ENCODE measurements around the gene SPPL2B.

Gene SPPL2B

GRCh38 chr19:2333027-2333806 lies 4.7 kb downstream of the SPPL2B start:
- H3K36me3 ChIP-seq (ENCODE audit: insufficient read depth, low read length): no peaks in the 10 kb centered on the region
- H3K4me3 ChIP-seq (ENCODE audit: low read length): no peak overlapping the region
- H3K4me1 ChIP-seq (ENCODE audit: insufficient read depth, low read length): peaks cover 18% of the 10 kb centered on the region
- H3K9ac ChIP-seq (ENCODE audit: low read depth, low read length): no peak overlapping the region
- 91% methylated on average over 27 of the region's 27 CpGs for WGBS
- no peaks in the 10 kb centered on the region for H3K27me3 ChIP-seq (ENCODE audit: insufficient read depth, low read length)
- H3K9me3 ChIP-seq (ENCODE audit: insufficient read depth, low read depth, low read length): no peaks in the 10 kb centered on the region
- no peak overlapping the region for H3K27ac ChIP-seq (ENCODE audit: low read depth, low read length)

GRCh38 chr19:2333807-2334211 lies 5.3 kb downstream of the SPPL2B start:
- Histone ChIP-seq H3K4me3 (ENCODE audit: low read length) (no peak overlapping the region), H3K27me3 (ENCODE audit: insufficient read depth, low read length) (no peaks in the 10 kb centered on the region), H3K9me3 (ENCODE audit: insufficient read depth, low read depth, low read length) (no peaks in the 10 kb centered on the region), H3K4me1 (ENCODE audit: insufficient read depth, low read length) (peaks cover 18% of the 10 kb centered on the region), H3K27ac (ENCODE audit: low read depth, low read length) (no peak overlapping the region), H3K36me3 (ENCODE audit: insufficient read depth, low read length) (0 out of 2 replicates have a peak, but pooled peaks cover under 1% of the 10 kb centered on the region), H3K9ac (ENCODE audit: low read depth, low read length) (no peak overlapping the region)
- 92% methylated on average over 11 of the region's 11 CpGs for WGBS

DNA sequence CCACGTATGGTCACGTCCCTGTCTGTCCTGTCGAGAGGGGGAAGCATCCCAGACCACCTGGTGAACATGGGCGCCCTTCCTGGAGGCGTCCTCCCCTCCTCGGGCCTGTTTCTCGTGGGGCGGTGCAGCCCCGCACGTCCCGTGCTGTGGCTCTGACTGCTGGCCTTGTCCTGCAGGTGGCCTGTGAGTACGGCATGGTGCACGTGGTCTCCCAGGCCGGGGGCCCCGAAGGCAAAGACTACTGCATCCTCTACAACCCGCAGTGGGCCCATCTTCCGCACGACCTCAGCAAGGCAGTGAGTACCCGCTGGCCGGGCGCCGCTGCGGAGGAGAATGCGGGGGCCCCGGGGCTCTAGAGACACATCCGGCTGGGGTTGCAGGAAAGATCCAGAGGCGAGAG lies 5.9 kb downstream of the SPPL2B start:
- Histone ChIP-seq H3K27me3 (ENCODE audit: insufficient read depth, low read length) (no peaks in the 10 kb centered on the region), H3K9me3 (ENCODE audit: insufficient read depth, low read depth, low read length) (no peaks in the 10 kb centered on the region), H3K27ac (ENCODE audit: low read depth, low read length) (no peak overlapping the region), H3K4me1 (ENCODE audit: insufficient read depth, low read length) (peaks cover 15% of the 10 kb centered on the region), H3K4me3 (ENCODE audit: low read length) (no peak overlapping the region), H3K9ac (ENCODE audit: low read depth, low read length) (no peak overlapping the region), H3K36me3 (ENCODE audit: insufficient read depth, low read length) (peaks cover 3% of the 10 kb centered on the region; the same call in 1 of the 2 replicates)
- 96% methylated on average over 27 of the region's 27 CpGs for WGBS

- no peaks in the 10 kb centered on the region for H3K27me3 ChIP-seq (ENCODE audit: insufficient read depth, low read length)
- H3K9ac ChIP-seq (ENCODE audit: low read depth, low read length): no peak overlapping the region
- no peak overlapping the region for H3K27ac ChIP-seq (ENCODE audit: low read depth, low read length)
- no peaks in the 10 kb centered on the region for H3K9me3 ChIP-seq (ENCODE audit: insufficient read depth, low read depth, low read length)
- H3K4me3 ChIP-seq (ENCODE audit: low read length): no peak overlapping the region
- 92% methylated on average over 26 of the region's 26 CpGs for WGBS
- peaks cover 11% of the 10 kb centered on the region; the same call in 1 of the 2 replicates for H3K36me3 ChIP-seq (ENCODE audit: insufficient read depth, low read length)
- peaks cover 14% of the 10 kb centered on the region for H3K4me1 ChIP-seq (ENCODE audit: insufficient read depth, low read length)
Observed at GRCh38 chr19:2334986-2335846, 6.7 kb downstream of the SPPL2B start.

- WGBS: 94% methylated on average over 3 of the region's 3 CpGs
- H3K9me3 ChIP-seq (ENCODE audit: insufficient read depth, low read depth, low read length): no peaks in the 10 kb centered on the region
- no peaks in the 10 kb centered on the region for H3K27me3 ChIP-seq (ENCODE audit: insufficient read depth, low read length)
- peaks cover 14% of the 10 kb centered on the region; the same call in 1 of the 2 replicates for H3K36me3 ChIP-seq (ENCODE audit: insufficient read depth, low read length)
- no peak overlapping the region for H3K9ac ChIP-seq (ENCODE audit: low read depth, low read length)
- no peak overlapping the region for H3K27ac ChIP-seq (ENCODE audit: low read depth, low read length)
- peaks cover 8% of the 10 kb centered on the region for H3K4me1 ChIP-seq (ENCODE audit: insufficient read depth, low read length)
- H3K4me3 ChIP-seq (ENCODE audit: low read length): no peak overlapping the region
Observed at GRCh38 chr19:2335848-2336247, 7.4 kb downstream of the SPPL2B start.

DNA sequence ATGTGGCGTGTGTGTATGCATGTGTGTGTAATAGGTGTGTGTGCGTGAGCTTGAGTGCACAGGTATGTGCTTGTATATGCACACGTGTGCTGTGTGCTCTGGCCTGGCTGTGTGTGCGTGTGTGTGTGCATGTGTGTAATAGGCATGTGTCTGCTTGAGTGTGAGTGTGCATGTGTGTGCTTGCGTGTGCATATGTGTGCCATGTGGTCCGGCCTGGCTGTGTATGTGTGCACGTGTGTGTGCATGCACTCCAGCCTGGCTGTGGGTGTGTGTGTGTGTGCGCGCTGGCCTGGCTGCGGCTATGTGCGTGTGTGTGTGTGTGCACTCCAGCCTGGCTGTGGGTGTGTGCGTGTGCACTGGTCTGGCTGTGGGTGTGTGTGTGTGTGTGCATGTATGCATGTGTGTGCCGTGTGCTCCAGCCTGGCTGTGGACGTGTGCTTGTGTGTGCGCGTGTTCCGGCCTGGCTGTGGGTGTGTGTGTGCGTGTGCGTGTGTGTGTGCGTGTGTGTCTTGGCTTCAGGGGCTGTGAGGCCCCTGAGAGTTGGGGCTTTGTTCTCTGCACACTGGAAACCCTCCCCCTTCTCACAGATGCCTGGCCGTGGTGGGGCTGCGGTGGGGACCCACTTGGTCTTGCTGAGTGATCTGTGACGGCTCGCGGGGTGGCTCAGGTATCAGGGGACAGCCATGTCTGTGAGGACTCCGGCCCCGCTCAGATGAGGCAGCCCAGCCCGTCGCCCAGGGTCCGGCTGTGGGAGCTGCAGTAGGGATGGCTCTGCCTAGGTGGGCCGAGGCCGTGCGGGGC lies 8.2 kb downstream of the SPPL2B start:
- Histone ChIP-seq H3K27ac (ENCODE audit: low read depth, low read length) (no peak overlapping the region), H3K4me3 (ENCODE audit: low read length) (no peak overlapping the region), H3K9ac (ENCODE audit: low read depth, low read length) (no peak overlapping the region), H3K27me3 (ENCODE audit: insufficient read depth, low read length) (no peaks in the 10 kb centered on the region), H3K4me1 (ENCODE audit: insufficient read depth, low read length) (no peaks in the 10 kb centered on the region), H3K36me3 (ENCODE audit: insufficient read depth, low read length) (peaks cover 19% of the 10 kb centered on the region), H3K9me3 (ENCODE audit: insufficient read depth, low read depth, low read length) (no peaks in the 10 kb centered on the region)
- WGBS: 90% methylated on average over 33 of the region's 33 CpGs

- no peak overlapping the region for H3K9ac ChIP-seq (ENCODE audit: low read depth, low read length)
- no peaks in the 10 kb centered on the region for H3K27me3 ChIP-seq (ENCODE audit: insufficient read depth, low read length)
- WGBS: 76% methylated on average over 19 of the region's 19 CpGs
- no peaks in the 10 kb centered on the region for H3K9me3 ChIP-seq (ENCODE audit: insufficient read depth, low read depth, low read length)
- no peaks in the 10 kb centered on the region for H3K4me1 ChIP-seq (ENCODE audit: insufficient read depth, low read length)
- H3K27ac ChIP-seq (ENCODE audit: low read depth, low read length): no peak overlapping the region
- no peak overlapping the region for H3K4me3 ChIP-seq (ENCODE audit: low read length)
- H3K36me3 ChIP-seq (ENCODE audit: insufficient read depth, low read length): peaks cover 21% of the 10 kb centered on the region
Observed at GRCh38 chr19:2337329-2337707, 8.8 kb downstream of the SPPL2B start.

GRCh38 chr19:2338055-2338615 lies 9.7 kb downstream of the SPPL2B start:
- 96% methylated on average over 21 of the region's 21 CpGs for WGBS
- Histone ChIP-seq H3K36me3 (ENCODE audit: insufficient read depth, low read length) (peaks cover 21% of the 10 kb centered on the region), H3K9ac (ENCODE audit: low read depth, low read length) (no peak overlapping the region), H3K9me3 (ENCODE audit: insufficient read depth, low read depth, low read length) (no peaks in the 10 kb centered on the region), H3K4me1 (ENCODE audit: insufficient read depth, low read length) (no peaks in the 10 kb centered on the region), H3K4me3 (ENCODE audit: low read length) (no peak overlapping the region), H3K27ac (ENCODE audit: low read depth, low read length) (no peak overlapping the region), H3K27me3 (ENCODE audit: insufficient read depth, low read length) (no peaks in the 10 kb centered on the region)

DNA sequence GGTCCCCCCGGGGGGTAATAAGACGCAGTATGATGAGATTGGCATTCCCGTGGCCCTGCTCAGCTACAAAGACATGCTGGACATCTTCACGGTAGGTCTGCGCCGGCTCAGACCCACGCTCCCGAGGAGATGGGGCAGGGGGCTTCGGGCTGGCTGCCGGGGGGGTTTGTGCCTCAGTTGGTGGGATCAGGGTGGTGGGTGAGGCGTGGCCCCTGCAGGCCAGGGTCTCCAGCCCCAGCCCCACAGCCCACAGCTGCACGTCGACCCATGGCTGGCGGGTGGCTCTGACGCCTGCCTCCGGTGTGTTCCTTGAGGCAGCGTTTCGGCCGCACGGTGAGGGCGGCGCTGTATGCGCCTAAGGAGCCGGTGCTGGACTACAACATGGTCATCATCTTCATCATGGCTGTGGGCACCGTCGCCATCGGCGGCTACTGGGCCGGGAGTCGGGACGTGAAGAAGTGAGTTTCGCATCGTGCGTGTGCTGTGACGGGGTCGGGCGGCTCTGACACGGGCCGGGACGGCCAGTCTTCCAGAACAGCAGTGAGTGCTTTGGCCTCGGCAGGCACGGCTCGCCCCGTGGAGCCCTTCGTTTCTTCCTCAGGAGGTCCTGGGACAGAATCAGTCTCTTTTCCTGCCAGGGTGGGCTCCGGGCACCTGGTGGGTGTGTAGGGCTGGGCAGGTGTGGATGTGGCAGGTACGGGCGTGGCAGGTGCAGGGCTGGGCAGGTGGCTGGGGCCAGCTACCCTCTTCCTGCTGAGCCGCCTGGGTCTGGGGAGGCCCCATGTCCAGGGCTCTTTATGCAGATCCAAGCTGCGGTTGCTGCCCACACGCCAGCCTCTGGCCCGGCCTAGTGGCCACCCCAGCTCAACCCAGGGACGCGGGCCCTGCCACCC lies 10.5 kb downstream of the SPPL2B start:
- H3K4me1 ChIP-seq (ENCODE audit: insufficient read depth, low read length): no peaks in the 10 kb centered on the region
- 97% methylated on average over 54 of the region's 54 CpGs for WGBS
- no peak overlapping the region for H3K9ac ChIP-seq (ENCODE audit: low read depth, low read length)
- no peaks in the 10 kb centered on the region for H3K9me3 ChIP-seq (ENCODE audit: insufficient read depth, low read depth, low read length)
- no peaks in the 10 kb centered on the region for H3K27me3 ChIP-seq (ENCODE audit: insufficient read depth, low read length)
- peaks cover 21% of the 10 kb centered on the region for H3K36me3 ChIP-seq (ENCODE audit: insufficient read depth, low read length)
- no peak overlapping the region for H3K27ac ChIP-seq (ENCODE audit: low read depth, low read length)
- no peak overlapping the region for H3K4me3 ChIP-seq (ENCODE audit: low read length)
